ENCODE results near the gene FER1L5. TPM values are rescaled to one million over a fixed set of nuclear protein-coding genes. Genes with fewer than 3 reads are reported as not detected.

Gene FER1L5
- total and polyA plus RNA-seq, 9 of the 15 experiments (the other 6 are each of a cell fraction or from before 2014, with no cell fraction given): 0.01 TPM; not detected in 6

- Histone ChIP-seq H3K27me3 (ENCODE audit: control insufficient read depth in 2 of 2, insufficient read depth in 2 of 2, low read length in 2 of 2) (peaks cover 24 to 56% of the 10 kb centered on the region in 2 experiments), H3K36me3 (ENCODE audit: control insufficient read depth, insufficient read depth, low read length) (no peaks in the 10 kb centered on the region), H3K9ac (ENCODE audit: insufficient read depth in 1 of 2, low read depth in 2 of 2, low read length in 2 of 2) (no peak overlapping the region), H3K9me1 (ENCODE audit: control insufficient read depth, insufficient read depth, low read length) (no peaks in the 10 kb centered on the region), H3K4me2 (ENCODE audit: insufficient read depth, low read length) (no peak overlapping the region), H3K27ac (ENCODE audit: extremely low read depth, low read depth, low read length) (no peak overlapping the region), H4K20me1 (replicated peaks; ENCODE audit: control insufficient read depth, insufficient read depth, low read length) (0 out of 2 replicates have a peak, but pooled peaks cover 10% of the 10 kb centered on the region), H2AFZ (ENCODE audit: low read depth, low read length) (no peak overlapping the region), H3K9me3 (replicated peaks; ENCODE audit: control insufficient read depth, insufficient read depth, low read depth, low read length) (no peaks in the 10 kb centered on the region), H3K4me3 (no peak overlapping the region), H3K4me1 (replicated peaks in 1 of 2; ENCODE audit: control insufficient read depth in 2 of 2, insufficient read depth in 2 of 2, low read length in 2 of 2) (peaks cover 6 to 14% of the 10 kb centered on the region in 2 experiments; a peak in 3 of 5 replicates), H3K79me2 (ENCODE audit: control insufficient read depth, insufficient read depth, low read length) (no peaks in the 10 kb centered on the region)
- CTCF ChIA-PET (ENCODE audit: low intra/inter-chr PET ratio): no interaction called here
- no TSS peak for BruUV-seq (replicated peaks)
- POLR2A ChIA-PET: interaction anchor here (0.7 to 1.2 kb wide), 2 partner anchors 14 to 17 kb away, joined by 3 read pairs; no protein-coding TSS in a partner anchor
- WGBS (ENCODE audit: insufficient coverage, low coverage, missing lambda C conversion rate): 1% methylated on average over 4 of the region's 4 CpGs
- in situ Hi-C loops (cut with MboI) (no loop called here), intact Hi-C loops (cut with micrococcal nuclease) (no loop called here)
- DNase-seq (ENCODE audit: extremely low read depth in 1 of 4, low spot score in 3 of 4) (no peak), FAIRE-seq (no peak), ATAC-seq (no peak)
- TF ChIP-seq EP300 (IDR thresholded peaks at IDR 0.05; ENCODE audit: low read length): no peak
These were observed 39.0 kb downstream of the FER1L5 start for GRCh38 chr2:96681540-96681939.

- no TSS peak for BruUV-seq (replicated peaks)
- ChIA-PET CTCF (ENCODE audit: low intra/inter-chr PET ratio) (no interaction called here), POLR2A (no interaction called here)
- Histone ChIP-seq H3K9me3 (replicated peaks; ENCODE audit: control insufficient read depth, insufficient read depth, low read depth, low read length) (no peaks in the 10 kb centered on the region), H3K9ac (ENCODE audit: insufficient read depth in 1 of 2, low read depth in 2 of 2, low read length in 2 of 2) (no peak overlapping the region), H3K27me3 (ENCODE audit: control insufficient read depth in 2 of 2, insufficient read depth in 2 of 2, low read length in 2 of 2) (peaks cover 28 to 59% of the 10 kb centered on the region in 2 experiments), H3K9me1 (ENCODE audit: control insufficient read depth, insufficient read depth, low read length) (no peaks in the 10 kb centered on the region), H3K4me1 (replicated peaks in 1 of 2; ENCODE audit: control insufficient read depth in 2 of 2, insufficient read depth in 2 of 2, low read length in 2 of 2) (peaks cover 6 to 17% of the 10 kb centered on the region in 2 experiments; a peak in 3 of 5 replicates), H3K79me2 (ENCODE audit: control insufficient read depth, insufficient read depth, low read length) (no peaks in the 10 kb centered on the region), H3K36me3 (ENCODE audit: control insufficient read depth, insufficient read depth, low read length) (no peaks in the 10 kb centered on the region), H2AFZ (ENCODE audit: low read depth, low read length) (no peak overlapping the region), H3K4me3 (no peak overlapping the region), H3K4me2 (ENCODE audit: insufficient read depth, low read length) (no peak overlapping the region), H3K27ac (ENCODE audit: extremely low read depth, low read depth, low read length) (no peak overlapping the region), H4K20me1 (replicated peaks; ENCODE audit: control insufficient read depth, insufficient read depth, low read length) (0 out of 2 replicates have a peak, but pooled peaks cover 14% of the 10 kb centered on the region)
- TF ChIP-seq HNRNPH1 (optimal IDR thresholded peaks at IDR 0.05; ENCODE audit: low read depth, low read length) (no peak), TGIF2 (CRISPR knock-in tag; IDR thresholded peaks at IDR 0.05) (no peak), ZNF175 (CRISPR knock-in tag; IDR thresholded peaks at IDR 0.05; ENCODE audit: low read depth) (no peak), NELFE (IDR thresholded peaks at IDR 0.05; ENCODE audit: insufficient read depth, insufficient read length) (no peak), NFXL1 (CRISPR knock-in tag; IDR thresholded peaks at IDR 0.05) (no peak), NRF1 (conservative IDR thresholded peaks at IDR 0.05 in 1 of 2, IDR thresholded peaks at IDR 0.05 in 1 of 2) (no peak)
- intact Hi-C loops (cut with micrococcal nuclease) (no loop called here), in situ Hi-C loops (cut with MboI) (no loop called here)
- DNase-seq (ENCODE audit: extremely low read depth in 1 of 4, low spot score in 3 of 4): no peak
- 0% methylated on average over 5 of the region's 5 CpGs for WGBS (ENCODE audit: insufficient coverage, low coverage, missing lambda C conversion rate)
- no peak for FAIRE-seq
- no peak for ATAC-seq
These were observed 40.7 kb downstream of the FER1L5 start for GRCh38 chr2:96683307-96683706.
